NK-92 (cell line): Measurements from ENCODE around the gene MYL3.

Experiments
- DNase-seq: peaks from one replicate; lab custom pipeline; 2025; ENCODE audit not compliant: unreplicated experiment; lab: John Stamatoyannopoulos, UW

MYL3 gene

GRCh38 chr3:46851364-46852333 lies 11.6 kb downstream of the MYL3 start:
- no peak for DNase-seq

- DNase-seq: no peak
Measured at GRCh38 chr3:46850468-46850779, 12.8 kb downstream of the MYL3 start.

- no peak for DNase-seq
Measured at GRCh38 chr3:46849686-46850467, 13.4 kb downstream of the MYL3 start.

GRCh38 chr3:46849045-46849631 lies 14.1 kb downstream of the MYL3 start:
- DNase-seq: no peak

GRCh38 chr3:46848271-46849044 lies 14.8 kb downstream of the MYL3 start:
- no peak for DNase-seq

- DNase-seq: no peak
Measured at GRCh38 chr3:46847744-46848143, 15.5 kb downstream of the MYL3 start.

GRCh38 chr3:46846624-46847542 lies 16.4 kb downstream of the MYL3 start:
- no peak for DNase-seq

- no peak for DNase-seq
Measured at GRCh38 chr3:46845860-46846623, 17.2 kb downstream of the MYL3 start.

GRCh38 chr3:46845397-46845859 lies 17.8 kb downstream of the MYL3 start:
- DNase-seq: no peak

- DNase-seq: no peak
Measured at GRCh38 chr3:46844881-46845312, 18.3 kb downstream of the MYL3 start.

GRCh38 chr3:46844397-46844796 lies 18.8 kb downstream of the MYL3 start:
- no peak for DNase-seq

GRCh38 chr3:46843508-46843907 lies 19.7 kb downstream of the MYL3 start:
- DNase-seq: no peak

GRCh38 chr3:46840491-46840890 lies 22.8 kb downstream of the MYL3 start:
- no peak for DNase-seq

- no peak for DNase-seq
Measured at GRCh38 chr3:46838301-46838700, 24.9 kb downstream of the MYL3 start.

- DNase-seq: no peak
Measured at GRCh38 chr3:46835491-46835890, 27.8 kb downstream of the MYL3 start.

- no peak for DNase-seq
Measured at GRCh38 chr3:46835054-46835453, 28.2 kb downstream of the MYL3 start.

- no peak for DNase-seq
Measured at GRCh38 chr3:46833346-46834300, 29.6 kb downstream of the MYL3 start.

GRCh38 chr3:46831841-46832240 lies 31.4 kb downstream of the MYL3 start:
- no peak for DNase-seq
